Stimulated activated CD8-positive, alpha-beta memory T cell treated with anti-CD3 and anti-CD28 coated beads, Interleukin-15, amount 100 ng/mL, for 48 hours (primary cell): Measurements from ENCODE around the gene NME7.
"Not testable (repeated sequence)": the region's sequence is repeated elsewhere in the genome, so short reads cannot be mapped to it uniquely, and the experiment has no call there.

Experiments
- DNase-seq, 2 donors: peaks; one replicate each; pipeline ENCODE4 v3.0.0-alpha.2; 2020; ENCODE audit warnings: low read depth in 2 of 2

NME7 gene

GRCh38 chr1:169305948-169306347, 61.6 kb downstream of the NME7 start:
- no peak for DNase-seq

- DNase-seq = no peak
Observed at GRCh38 chr1:169305356-169305755, 62.2 kb downstream of the NME7 start.

GRCh38 chr1:169300854-169301253, 66.7 kb downstream of the NME7 start:
- no peak for DNase-seq

- no peak for DNase-seq
Observed at GRCh38 chr1:169298441-169298840, 69.2 kb downstream of the NME7 start.

- no peak for DNase-seq
Observed at GRCh38 chr1:169295846-169296245, 71.8 kb downstream of the NME7 start.

- no peak for DNase-seq
Observed at GRCh38 chr1:169295425-169295824, 72.2 kb downstream of the NME7 start.

GRCh38 chr1:169289016-169289415, 78.6 kb downstream of the NME7 start:
- DNase-seq = no peak

- no peak for DNase-seq
Observed at GRCh38 chr1:169288011-169288414, 79.6 kb downstream of the NME7 start.

- DNase-seq = no peak
Observed at GRCh38 chr1:169287280-169287679, 80.3 kb downstream of the NME7 start.

GRCh38 chr1:169281562-169281961, 86.0 kb downstream of the NME7 start:
- DNase-seq = not testable (repeated sequence)

GRCh38 chr1:169271098-169271497, 96.5 kb downstream of the NME7 start:
- no peak for DNase-seq

- no peak for DNase-seq
Observed at GRCh38 chr1:169266133-169266532, 101.5 kb downstream of the NME7 start.

GRCh38 chr1:169263059-169263458, 104.5 kb downstream of the NME7 start:
- no peak for DNase-seq

- DNase-seq = no peak
Observed at GRCh38 chr1:169261884-169262283, 105.7 kb downstream of the NME7 start.

- no peak for DNase-seq
Observed at GRCh38 chr1:169260478-169261151, 107.0 kb downstream of the NME7 start.

GRCh38 chr1:169259816-169260215, 107.8 kb downstream of the NME7 start:
- no peak for DNase-seq

GRCh38 chr1:169250795-169251194, 116.8 kb downstream of the NME7 start:
- no peak for DNase-seq

GRCh38 chr1:169250022-169250421, 117.6 kb downstream of the NME7 start:
- no peak for DNase-seq

- no peak for DNase-seq
Observed at GRCh38 chr1:169249611-169250010, 118.0 kb downstream of the NME7 start.

- no peak for DNase-seq
Observed at GRCh38 chr1:169245706-169246105, 121.9 kb downstream of the NME7 start.

GRCh38 chr1:169240449-169241232, 127.0 kb downstream of the NME7 start:
- DNase-seq = no peak

- no peak for DNase-seq
Observed at GRCh38 chr1:169236880-169237279, 130.7 kb downstream of the NME7 start.

GRCh38 chr1:169236143-169236542, 131.5 kb downstream of the NME7 start:
- no peak for DNase-seq
